Stimulated activated CD4-positive, alpha-beta T cell treated with anti-CD3 and anti-CD28 coated beads, Interleukin-12 subunit alpha, Interleukin-12 subunit beta, amount 100 ng/mL, for 48 hours (primary cell): Measurements from ENCODE around the gene GPR55.
A peak's percentile ranks its signal among the peaks of the same experiment; 100 is the strongest.

Experiments
- DNase-seq, 3 donors: peaks; one replicate each; pipeline ENCODE4 v3.0.0-alpha.2; 2020; ENCODE audit warnings: low read depth in 2 of 3, low spot score in 1 of 3

GPR55 gene

GRCh38 chr2:230919681-230920080 is 5.4 kb downstream of the GPR55 start:
- DNase-seq, result no peak

- DNase-seq, result no peak
Measured at GRCh38 chr2:230919240-230919639, 5.8 kb downstream of the GPR55 start.

GRCh38 chr2:230916218-230916617 is 8.8 kb downstream of the GPR55 start:
- no peak for DNase-seq

- DNase-seq, result no peak
Measured at GRCh38 chr2:230915319-230915718, 9.7 kb downstream of the GPR55 start.

- no peak for DNase-seq
Measured at GRCh38 chr2:230914886-230915285, 10.2 kb downstream of the GPR55 start.

GRCh38 chr2:230913406-230914143 is 11.5 kb downstream of the GPR55 start:
- DNase-seq, result no peak

GRCh38 chr2:230912724-230913123 is 12.3 kb downstream of the GPR55 start:
- DNase-seq, result no peak

- no peak for DNase-seq
Measured at GRCh38 chr2:230912046-230912445, 13.0 kb downstream of the GPR55 start.

GRCh38 chr2:230910546-230911177 is 14.4 kb downstream of the GPR55 start:
- DNase-seq, result no peak

- DNase-seq, result no peak
Measured at GRCh38 chr2:230909841-230910545, 15.0 kb downstream of the GPR55 start.

GRCh38 chr2:230908595-230909191 is 16.3 kb downstream of the GPR55 start:
- DNase-seq, result peak; percentile 67 to 72 (median 68)

GRCh38 chr2:230908092-230908594 is 16.9 kb downstream of the GPR55 start:
- DNase-seq, result no peak

GRCh38 chr2:230907361-230908091 is 17.5 kb downstream of the GPR55 start:
- DNase-seq, result no peak

GRCh38 chr2:230906471-230907230 is 18.4 kb downstream of the GPR55 start:
- no peak for DNase-seq

GRCh38 chr2:230905448-230906421 is 19.3 kb downstream of the GPR55 start:
- DNase-seq, result peak; percentile 81 to 90 (median 83)

GRCh38 chr2:230904856-230905447 is 20.1 kb downstream of the GPR55 start:
- no peak for DNase-seq

GRCh38 chr2:230903231-230904150 is 21.6 kb downstream of the GPR55 start:
- DNase-seq, result no peak
